Fibroblast of lung (primary cell): ENCODE measurements around the gene PCSK5. TPM values are rescaled to one million over a fixed set of nuclear protein-coding genes. Genes with fewer than 3 reads are reported as not detected.

Source experiments
- DNase-seq, 2 donors: peaks; one replicate each; pipeline versions ENCODE4 v3.0.0 to v3.0.0-alpha.2; 2010; ENCODE audit warnings: low read depth in 2 of 2
- H2AFZ ChIP-seq: 2 replicates; pipeline ENCODE4 v1.5.1; 2012; ENCODE audit warnings: low read length, control low read depth, inconsistent platforms
- H3K27ac ChIP-seq: 2 replicates; pipeline ENCODE4 v1.5.1; 2011; ENCODE audit warnings: low read length, control low read depth; ENCODE audit not compliant: insufficient read depth
- H3K27me3 ChIP-seq: 2 replicates; pipeline ENCODE4 v1.5.1; 2011; ENCODE audit warnings: mild to moderate bottlenecking, low read length; ENCODE audit not compliant: control insufficient read depth, insufficient read depth
- H3K36me3 ChIP-seq: 2 replicates; pipeline ENCODE4 v1.5.1; 2011; ENCODE audit warnings: low read length; ENCODE audit not compliant: control insufficient read depth, insufficient read depth
- H3K4me1 ChIP-seq: 2 replicates; pipeline ENCODE4 v1.5.1; 2011; ENCODE audit warnings: low read length; ENCODE audit not compliant: control insufficient read depth, insufficient read depth; ENCODE audit errors: extremely low read depth
- H3K4me2 ChIP-seq: 2 replicates; pipeline ENCODE4 v1.5.1; 2011; ENCODE audit warnings: low read length, control low read depth; ENCODE audit not compliant: insufficient read depth; ENCODE audit errors: extremely low read depth
- H3K4me3 ChIP-seq, 4 experiments: fragments of 200-600 bp in 1 of 4; sonication (generic) in 1 of 4; replicated peaks in 1 of 4; 2 replicates each; pipeline ENCODE4 v1.5.1; 2011 to 2016; ENCODE audit warnings: low read length in 4 of 4, low read depth in 3 of 4, mild to moderate bottlenecking in 3 of 4, control low read depth in 2 of 4, inconsistent platforms in 1 of 4, mixed read lengths in 1 of 4; ENCODE audit not compliant: insufficient read depth in 1 of 4; ENCODE audit errors: control extremely low read depth in 1 of 4
- H3K79me2 ChIP-seq: 2 replicates; pipeline ENCODE4 v1.5.1; 2012; ENCODE audit warnings: mild to moderate bottlenecking, low read length, inconsistent platforms; ENCODE audit not compliant: control insufficient read depth, insufficient read depth
- H3K9ac ChIP-seq: 2 replicates; pipeline ENCODE4 v1.5.1; 2011; ENCODE audit warnings: mild to moderate bottlenecking, low read length, control low read depth; ENCODE audit not compliant: insufficient read depth
- H3K9me3 ChIP-seq: 2 replicates; pipeline ENCODE4 v1.5.1; 2012; ENCODE audit warnings: low read depth, low read length; ENCODE audit not compliant: control insufficient read depth, insufficient read depth
- H4K20me1 ChIP-seq: 2 replicates; pipeline ENCODE4 v1.5.1; 2011; ENCODE audit warnings: low read length; ENCODE audit not compliant: control insufficient read depth, insufficient read depth; ENCODE audit errors: extremely low read depth
- CTCF ChIP-seq, 2 donors: IDR thresholded peaks in 1 of 2; conservative IDR thresholded peaks in 1 of 2; 1 replicate in 1 of 2; 2 replicates in 1 of 2; pipeline ENCODE4 v1.5.1; 2011 to 2012; ENCODE audit warnings: low read length in 2 of 2, control low read depth in 1 of 2, inconsistent platforms in 1 of 2, low read depth in 1 of 2, mild to moderate bottlenecking in 1 of 2
- EZH2 ChIP-seq: IDR thresholded peaks from 2 replicates; pipeline ENCODE4 v1.5.1; 2012; ENCODE audit warnings: low read length, control low read depth, mild to moderate bottlenecking; ENCODE audit errors: missing control alignments
- polyA plus RNA-seq, 2 donors: library from polyadenylated mRNA; depleted of rRNA in 1 of 2; stranded (reverse) in 1 of 2; unstranded in 1 of 2; fragments of >200 nt; gene quantifications; 2 replicates each; pipeline ENCODE4 v1.2.1, GENCODE V29; 2011 to 2012; ENCODE audit warnings: missing spikeins in 1 of 2
- total RNA-seq: library from RNA; depleted of rRNA; stranded (reverse); fragments of >200 nt; gene quantifications from 2 replicates; pipeline ENCODE4 v1.2.1, GENCODE V29; 2014

The PCSK5 gene
- total and polyA plus RNA-seq, 2 donors (not counting 1 experiment from before 2014, with no cell fraction given) = 3.1 to 4.8 TPM

- H3K4me2 ChIP-seq = no peak overlapping the region
- no peaks in the 10 kb centered on the region for H3K9me3 ChIP-seq
- no peaks in the 10 kb centered on the region for H3K36me3 ChIP-seq
- no peaks in the 10 kb centered on the region for H4K20me1 ChIP-seq
- H3K27ac ChIP-seq = no peak overlapping the region
- H3K27me3 ChIP-seq = no peaks in the 10 kb centered on the region
- H3K4me3 ChIP-seq = no peak overlapping the region
- no peak for DNase-seq
- peaks cover 4% of the 10 kb centered on the region for H3K4me1 ChIP-seq
- TF ChIP-seq CTCF (conservative IDR thresholded peaks at IDR 0.05 in 1 of 2, IDR thresholded peaks at IDR 0.05 in 1 of 2; ENCODE audit: low read depth in 1 of 2, low read length in 2 of 2) (no peak), EZH2 (no peak)
- no peak overlapping the region for H2AFZ ChIP-seq
- H3K9ac ChIP-seq = no peak overlapping the region
- H3K79me2 ChIP-seq = no peaks in the 10 kb centered on the region
Observed at GRCh38 chr9:76404401-76404800, 513.9 kb downstream of the PCSK5 start.

DNA sequence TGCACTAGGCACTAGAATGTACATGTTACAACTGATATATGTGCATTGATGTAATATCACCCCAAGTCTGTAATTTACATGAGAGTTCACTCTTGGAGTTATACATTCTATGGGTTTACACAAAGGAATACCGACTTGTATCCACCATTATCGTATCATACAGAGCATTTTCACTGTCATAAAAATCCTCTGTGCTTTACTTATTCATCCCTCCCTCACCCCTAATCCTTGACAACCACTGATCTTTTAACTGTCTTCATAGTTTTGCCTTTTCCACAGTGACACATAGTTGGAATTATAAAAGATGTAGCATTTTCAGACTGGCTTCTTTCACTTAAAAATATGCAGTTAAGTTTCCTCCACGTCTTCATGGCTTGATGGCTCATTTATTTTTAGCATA is 514.9 kb downstream of the PCSK5 start:
- H3K27ac ChIP-seq = no peak overlapping the region
- H2AFZ ChIP-seq = no peak overlapping the region
- no peaks in the 10 kb centered on the region for H3K9me3 ChIP-seq
- no peaks in the 10 kb centered on the region for H3K27me3 ChIP-seq
- no peaks in the 10 kb centered on the region for H3K36me3 ChIP-seq
- H3K4me3 ChIP-seq = no peak overlapping the region
- H3K9ac ChIP-seq = no peak overlapping the region
- no peak for TF ChIP-seq EZH2
- no peak for TF ChIP-seq CTCF (conservative IDR thresholded peaks at IDR 0.05 in 1 of 2, IDR thresholded peaks at IDR 0.05 in 1 of 2; ENCODE audit: low read depth in 1 of 2, low read length in 2 of 2)
- H3K79me2 ChIP-seq = no peaks in the 10 kb centered on the region
- no peaks in the 10 kb centered on the region for H4K20me1 ChIP-seq
- DNase-seq = no peak
- no peak overlapping the region for H3K4me2 ChIP-seq
- peaks cover 4% of the 10 kb centered on the region for H3K4me1 ChIP-seq

DNA sequence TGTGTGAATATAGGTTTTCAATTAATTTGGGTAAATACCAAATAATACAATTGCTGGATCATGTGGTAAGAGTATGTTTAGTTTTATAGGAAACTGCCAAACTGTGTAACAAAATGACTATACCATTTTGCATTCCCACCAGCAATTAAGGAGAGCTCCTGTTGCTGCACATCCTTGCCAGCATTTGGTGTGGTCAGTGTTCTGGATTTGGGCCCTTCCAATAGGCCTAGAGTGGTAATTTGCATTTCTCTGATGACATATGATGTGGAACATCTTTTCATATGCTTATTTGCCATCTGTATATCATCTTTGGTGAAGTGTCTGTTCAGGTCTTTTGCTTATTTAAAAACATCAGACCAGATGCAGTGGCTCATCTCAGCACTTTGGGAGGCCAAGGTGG is 515.4 kb downstream of the PCSK5 start:
- H3K4me2 ChIP-seq = no peak overlapping the region

More for the DNA sequence above, 515.4 kb downstream of the PCSK5 start:
- no peaks in the 10 kb centered on the region for H4K20me1 ChIP-seq
- no peaks in the 10 kb centered on the region for H3K36me3 ChIP-seq
- no peak overlapping the region for H3K27ac ChIP-seq
- H3K9ac ChIP-seq = no peak overlapping the region
- H2AFZ ChIP-seq = no peak overlapping the region
- H3K4me3 ChIP-seq = no peak overlapping the region
- H3K9me3 ChIP-seq = no peaks in the 10 kb centered on the region
- H3K27me3 ChIP-seq = no peaks in the 10 kb centered on the region
- no peaks in the 10 kb centered on the region for H3K79me2 ChIP-seq
- DNase-seq = no peak
- H3K4me1 ChIP-seq = peaks cover 2% of the 10 kb centered on the region
- TF ChIP-seq CTCF (conservative IDR thresholded peaks at IDR 0.05 in 1 of 2, IDR thresholded peaks at IDR 0.05 in 1 of 2; ENCODE audit: low read depth in 1 of 2, low read length in 2 of 2) (no peak), EZH2 (no peak)
